Stimulated activated CD4-positive, alpha-beta T cell treated with anti-CD3 and anti-CD28 coated beads, Interleukin-15, amount 100 ng/mL, for 48 hours (primary cell): ENCODE measurements around the gene FBXO39.
"Not testable (repeated sequence)": the region's sequence is repeated elsewhere in the genome, so short reads cannot be mapped to it uniquely, and the experiment has no call there.

Experiments
- DNase-seq, 2 donors: peaks; one replicate each; pipeline ENCODE4 v3.0.0-alpha.2; 2020; ENCODE audit warnings: low read depth in 2 of 2

FBXO39 gene

DNA sequence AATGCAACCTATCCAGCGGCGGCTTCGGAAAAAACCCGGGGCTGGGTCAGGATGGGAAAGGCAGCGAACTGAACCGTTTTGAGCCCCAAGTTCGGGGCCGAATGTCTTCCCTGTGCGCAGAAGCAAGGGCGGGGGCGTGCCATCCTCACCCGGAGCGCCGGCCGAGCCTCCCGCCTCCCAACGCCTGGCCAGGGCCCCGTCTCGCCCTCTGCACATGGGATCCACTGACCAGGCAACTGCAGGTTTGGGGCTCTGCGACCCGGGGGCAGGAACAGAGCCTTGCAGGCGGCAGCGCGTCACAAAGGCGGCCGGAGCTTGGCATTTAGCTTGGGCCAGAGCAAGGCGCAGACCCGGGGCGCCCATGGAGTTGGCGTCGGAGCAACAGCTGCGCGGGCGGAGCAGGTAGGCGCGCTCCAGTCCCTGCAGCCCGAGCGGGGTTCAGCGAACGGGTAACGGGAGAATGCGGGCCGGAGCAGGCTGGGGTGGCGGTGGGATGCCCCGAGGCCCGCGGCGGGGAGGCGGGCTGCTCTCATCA is at the start of gene FBXO39:
Gene FBXO39 (plus strand): TSS at position 345 of the 535 bp plus-strand sequence. CDS start 3,654 bp downstream, outside the sequence.
- DNase-seq: no peak

DNA sequence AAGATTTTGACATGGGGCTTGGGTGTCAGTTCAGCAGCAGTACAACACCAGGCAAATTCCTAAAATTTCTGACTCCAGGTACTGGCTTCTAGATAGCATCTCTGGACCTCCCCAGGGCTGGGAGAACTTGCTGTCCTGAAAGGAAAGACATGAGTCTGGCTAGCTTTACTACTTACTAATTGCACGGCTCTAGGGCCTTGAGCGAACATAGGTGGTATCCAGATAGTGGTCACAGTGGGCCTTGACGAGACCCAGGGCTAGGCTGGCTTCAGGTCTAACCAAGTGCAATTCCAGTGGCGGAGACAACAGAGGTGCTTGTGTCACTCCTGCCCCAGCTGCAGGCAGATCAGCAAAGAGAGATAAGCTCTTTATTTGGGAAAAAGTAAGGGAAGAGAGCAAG is 46.5 kb upstream of the FBXO39 start:
- DNase-seq: no peak

DNA sequence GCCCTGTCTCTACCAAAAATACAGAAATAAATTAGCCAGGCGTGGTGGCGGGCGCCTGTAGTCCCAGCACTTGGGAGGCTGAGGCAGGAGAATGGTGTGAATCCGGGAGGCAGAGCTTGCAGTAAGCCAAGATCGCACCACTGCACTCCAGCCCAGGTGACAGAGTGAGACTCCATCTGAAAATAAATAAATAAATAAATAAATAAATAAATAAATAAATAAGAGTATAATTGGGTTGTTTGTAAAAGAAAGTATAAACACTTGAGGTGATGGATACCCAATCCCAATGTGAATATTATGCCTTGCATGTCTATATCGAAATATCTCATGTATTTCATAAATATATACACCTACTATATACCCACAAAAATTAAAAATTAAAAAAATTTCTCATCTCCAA is 29.4 kb upstream of the FBXO39 start:
- DNase-seq: not testable (repeated sequence)

DNA sequence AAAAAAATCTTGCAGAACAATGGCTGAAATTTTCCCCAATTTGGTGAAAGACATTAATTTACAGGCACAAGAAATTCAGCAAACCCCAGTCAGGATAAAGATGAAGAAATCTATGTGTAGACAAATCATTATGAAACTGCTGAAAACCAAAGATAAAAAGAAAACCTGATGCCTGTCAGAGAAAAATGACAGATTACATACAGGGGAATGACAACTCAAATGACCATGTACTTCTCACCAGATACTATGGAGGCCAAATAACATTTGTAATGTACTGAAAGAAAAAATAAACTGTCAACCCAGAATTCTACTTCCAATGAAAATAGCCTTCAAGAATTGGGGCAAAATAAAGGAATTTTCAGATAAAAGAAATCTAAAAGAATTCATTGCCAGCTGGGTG is 27.4 kb upstream of the FBXO39 start:
- DNase-seq: no peak

DNA sequence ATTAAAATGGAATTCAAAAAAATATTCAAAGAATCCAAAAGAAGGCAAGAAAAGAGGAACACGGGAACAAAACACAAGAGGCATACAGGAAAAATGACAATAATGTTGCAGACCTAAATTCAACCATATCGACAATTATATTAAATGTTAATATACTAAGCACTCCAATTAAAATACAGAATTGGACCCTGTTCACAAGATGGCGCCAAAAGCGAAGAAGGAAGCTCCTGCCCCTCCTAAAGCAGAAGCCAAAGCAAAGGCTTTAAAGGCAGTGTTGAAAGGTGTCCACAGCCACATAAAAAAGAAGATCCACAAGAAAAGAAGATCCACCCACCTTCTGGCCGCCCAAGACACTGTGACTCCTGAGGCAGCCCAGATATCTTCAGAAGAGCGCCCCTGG is 26.5 kb upstream of the FBXO39 start:
- no peak for DNase-seq

DNA sequence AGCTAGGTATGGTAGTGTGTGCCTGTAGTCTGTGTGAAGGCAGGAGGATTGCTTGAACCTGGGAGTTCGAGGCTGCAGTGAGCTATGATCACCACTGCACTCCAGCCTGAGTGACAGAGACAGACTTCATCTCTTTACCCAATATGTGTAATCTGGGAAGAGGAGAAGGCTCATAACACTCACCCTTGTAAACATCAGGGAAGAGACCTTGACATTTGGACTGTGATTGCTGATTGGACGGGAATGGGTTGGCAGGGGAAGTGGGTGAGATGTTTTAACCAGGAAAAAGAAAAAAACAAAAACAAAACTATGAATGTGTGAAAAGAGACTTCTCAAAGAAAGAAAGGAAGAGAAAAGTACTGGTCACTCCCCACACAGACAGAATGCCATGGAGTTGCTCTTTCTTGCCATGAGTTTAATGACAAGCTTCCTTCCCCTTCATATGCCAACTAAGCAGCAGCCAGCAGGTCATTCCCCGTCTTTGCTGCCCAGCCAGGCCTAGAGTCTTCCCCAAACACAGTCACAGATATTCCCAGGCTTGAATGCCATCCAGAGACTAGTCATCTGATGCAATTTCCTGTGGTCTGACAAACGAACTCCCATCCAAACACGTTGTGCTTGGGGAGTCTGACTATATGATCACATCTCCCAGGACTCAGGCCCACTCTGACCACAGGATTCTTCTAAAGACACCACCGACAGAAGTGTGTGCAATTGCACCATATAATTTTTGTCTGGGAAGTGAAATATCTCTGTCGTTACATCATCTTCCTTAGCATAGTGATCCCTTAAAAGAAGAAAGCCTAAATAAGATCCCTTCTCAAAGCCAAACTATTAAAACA is 23.7 kb upstream of the FBXO39 start:
- no peak for DNase-seq

DNA sequence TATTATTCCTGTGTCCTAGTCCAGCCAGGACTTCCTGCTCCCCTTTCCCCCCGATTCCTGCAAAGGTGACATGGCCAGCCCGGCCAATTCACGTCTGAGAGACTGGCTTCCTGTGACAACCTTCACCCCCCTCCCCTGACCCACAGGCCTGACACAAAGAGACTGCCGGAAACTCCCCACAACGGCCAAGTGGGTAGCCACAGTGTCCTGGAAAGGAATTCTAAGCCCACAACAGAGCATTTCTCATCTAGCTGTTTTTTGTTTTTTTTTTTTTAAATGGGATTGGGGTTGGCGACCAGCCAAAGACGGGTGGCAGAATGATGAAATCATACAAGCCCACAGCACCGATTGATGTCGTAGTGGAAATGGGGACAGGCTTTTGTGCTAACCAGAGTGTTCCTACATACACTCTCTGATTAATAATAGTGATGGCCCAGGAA is 23.0 kb upstream of the FBXO39 start:
- no peak for DNase-seq

DNA sequence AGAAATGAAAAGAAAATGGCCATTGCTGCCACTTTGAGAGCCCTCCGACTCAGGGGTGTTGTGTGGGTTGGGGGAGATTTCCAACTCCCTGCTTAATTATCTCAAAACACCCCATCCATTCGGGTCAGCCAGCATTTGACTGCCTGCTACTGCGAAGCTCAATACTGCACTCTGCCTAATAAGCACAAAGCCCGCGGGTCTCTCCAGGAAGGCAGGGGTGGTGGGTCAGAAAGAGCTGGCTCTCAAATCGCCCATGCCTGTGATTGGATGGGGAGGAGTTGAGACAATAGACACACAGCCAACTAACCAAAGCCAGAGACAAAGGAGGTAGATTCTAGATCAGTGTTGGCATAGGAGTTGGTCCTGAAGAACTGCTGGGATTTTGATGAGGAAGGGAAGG is 22.5 kb upstream of the FBXO39 start:
- DNase-seq: no peak

DNA sequence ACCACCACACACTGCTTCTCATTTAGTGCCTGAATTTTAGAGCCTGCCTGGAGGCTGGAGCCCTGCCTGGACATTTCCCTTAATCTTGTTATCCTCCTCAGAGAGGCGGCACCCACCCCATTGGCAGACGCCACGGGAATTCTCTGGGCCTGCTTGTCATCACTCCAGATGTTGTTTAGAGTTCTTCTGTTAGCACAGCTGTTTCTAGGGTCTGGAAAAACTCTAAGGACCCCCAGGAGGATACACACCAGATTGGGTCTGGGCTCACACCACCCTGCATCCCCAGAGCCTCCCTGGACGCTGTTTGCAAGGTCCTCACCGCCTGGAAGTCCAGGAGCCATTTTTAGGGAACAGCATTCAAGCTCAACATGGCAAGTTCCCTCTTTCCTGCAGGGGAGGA is 20.7 kb upstream of the FBXO39 start:
- DNase-seq: no peak

DNA sequence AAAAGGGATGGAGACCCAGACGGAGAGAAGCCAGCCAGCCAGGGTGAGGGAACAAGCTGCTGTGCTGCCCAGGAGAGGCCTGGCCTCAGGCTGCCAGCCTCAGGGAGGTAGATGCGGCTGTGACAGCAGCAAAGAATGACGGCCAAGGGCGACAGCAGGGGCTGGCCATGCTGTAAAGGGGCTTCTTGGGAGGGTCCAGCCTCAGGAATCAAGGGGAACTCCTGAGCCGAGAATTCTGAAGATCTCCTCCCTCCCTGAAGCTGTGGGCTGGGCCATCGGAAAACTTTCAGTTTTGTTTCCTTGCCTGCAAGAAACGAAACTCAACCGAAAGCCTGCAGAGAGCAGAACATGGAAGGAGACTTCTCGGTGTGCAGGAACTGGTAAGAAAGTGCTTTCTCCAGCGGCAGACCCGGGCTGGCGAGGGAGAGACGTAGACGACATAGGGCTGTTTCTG is 20.3 kb upstream of the FBXO39 start, which contains the start of gene XAF1:
Gene XAF1 (plus strand): TSS at position 316 of the 454 bp plus-strand sequence. CDS start 33 bp downstream, at position 349.
- DNase-seq: no peak

DNA sequence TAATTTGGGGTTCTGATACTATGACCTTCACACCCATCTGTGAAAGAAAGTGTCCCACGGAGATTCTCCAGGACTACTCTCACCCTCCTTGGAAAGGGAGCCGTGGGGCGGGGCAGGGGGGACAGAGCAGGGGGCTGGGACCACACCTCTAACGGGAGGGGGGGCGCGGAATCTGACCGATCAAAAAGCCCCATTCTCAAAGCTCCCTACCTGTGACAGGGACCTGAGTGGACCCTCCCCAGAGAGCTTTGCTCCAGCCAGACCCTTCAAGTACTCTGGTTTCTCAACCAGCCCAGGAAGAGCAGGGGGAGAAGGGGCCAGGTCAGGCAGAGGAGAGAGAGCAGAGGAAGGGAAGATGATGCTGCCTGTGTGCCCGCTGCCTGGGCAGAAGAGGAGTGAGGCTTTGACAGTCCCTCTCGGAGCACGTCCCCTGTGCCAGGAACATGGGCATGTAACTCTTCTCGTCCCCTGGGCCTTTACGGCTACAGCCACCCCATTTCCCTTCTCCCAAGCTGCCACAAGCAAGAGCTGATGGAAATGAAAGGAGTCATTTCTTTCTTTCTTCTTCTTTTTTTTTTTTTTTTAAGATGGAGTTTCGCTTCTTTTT is 19.5 kb upstream of the FBXO39 start:
- DNase-seq: no peak

DNA sequence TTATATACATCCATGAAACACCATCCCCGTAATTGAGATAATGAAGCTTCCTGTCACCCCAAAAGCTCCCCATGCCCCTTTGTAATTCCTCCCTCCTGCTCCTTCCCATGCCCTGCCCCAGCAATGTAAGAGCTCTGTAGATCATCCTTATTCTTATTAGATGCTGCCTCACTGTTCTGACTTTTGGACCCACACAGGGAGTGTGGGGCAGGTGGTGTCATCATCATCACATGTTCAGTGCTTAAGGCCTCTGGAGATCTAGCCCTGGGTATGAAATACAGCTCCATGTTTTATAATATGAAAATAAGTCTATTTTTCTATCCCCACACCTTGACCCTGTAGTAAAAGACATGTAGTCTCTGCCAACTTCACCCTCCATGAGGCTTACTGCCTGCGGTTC is 18.3 kb upstream of the FBXO39 start:
- no peak for DNase-seq

DNA sequence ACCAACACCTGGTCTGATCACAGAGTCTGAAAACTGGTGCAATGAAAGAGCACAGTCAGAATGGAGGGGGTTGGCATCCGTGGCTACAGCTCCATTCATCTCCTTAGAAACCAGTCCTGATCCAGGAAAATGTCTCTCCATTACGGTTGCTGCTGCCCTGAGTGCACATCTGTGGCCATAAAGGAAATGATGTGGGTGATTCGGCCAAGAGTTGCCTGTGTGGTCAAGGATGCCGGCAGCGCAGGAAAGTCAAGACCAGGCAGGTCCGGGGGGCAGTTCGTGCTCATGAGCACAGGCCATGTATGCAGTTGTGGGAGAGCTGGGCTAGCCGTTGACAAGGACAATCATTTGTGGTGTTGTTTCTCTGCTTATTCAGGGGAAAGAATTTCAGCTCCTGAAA is 14.2 kb upstream of the FBXO39 start:
- DNase-seq: no peak

DNA sequence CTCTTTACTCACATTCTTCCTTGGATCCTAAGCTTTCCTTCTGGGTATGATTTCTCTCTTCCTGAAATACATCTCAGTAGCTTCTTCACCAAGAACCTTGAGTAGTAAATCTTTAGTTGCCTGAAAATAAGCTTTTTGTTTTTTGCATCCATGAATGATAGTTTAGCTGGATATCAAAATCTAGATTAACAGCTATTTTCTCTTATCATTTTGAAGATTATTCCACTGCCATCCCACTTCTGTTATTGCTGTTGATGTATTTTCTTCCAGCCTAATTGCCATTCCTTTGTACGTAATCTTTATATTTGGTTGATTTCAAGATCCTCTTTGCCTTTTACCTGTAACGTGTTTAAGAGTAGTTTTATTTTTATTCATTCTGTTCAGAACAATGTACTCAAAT is 7.6 kb upstream of the FBXO39 start:
- DNase-seq: no peak

DNA sequence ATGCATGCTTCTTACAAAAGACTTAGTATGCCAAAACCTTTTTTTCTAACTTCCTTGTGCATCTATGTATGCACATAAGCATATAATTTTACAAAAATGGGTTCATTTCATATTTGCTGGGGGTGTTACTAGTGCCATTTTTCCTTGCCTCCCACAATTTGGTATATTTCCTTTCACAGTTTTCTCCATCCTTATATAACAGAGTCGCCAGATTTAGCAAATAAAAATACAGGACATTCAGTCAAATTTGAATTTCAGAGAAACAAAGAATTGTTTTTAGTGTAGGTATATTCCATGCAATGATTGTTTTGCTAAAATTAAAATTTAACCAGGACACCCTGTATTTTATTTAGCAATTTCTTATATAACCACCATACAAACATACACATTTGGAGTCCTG is 4.0 kb upstream of the FBXO39 start:
- no peak for DNase-seq

DNA sequence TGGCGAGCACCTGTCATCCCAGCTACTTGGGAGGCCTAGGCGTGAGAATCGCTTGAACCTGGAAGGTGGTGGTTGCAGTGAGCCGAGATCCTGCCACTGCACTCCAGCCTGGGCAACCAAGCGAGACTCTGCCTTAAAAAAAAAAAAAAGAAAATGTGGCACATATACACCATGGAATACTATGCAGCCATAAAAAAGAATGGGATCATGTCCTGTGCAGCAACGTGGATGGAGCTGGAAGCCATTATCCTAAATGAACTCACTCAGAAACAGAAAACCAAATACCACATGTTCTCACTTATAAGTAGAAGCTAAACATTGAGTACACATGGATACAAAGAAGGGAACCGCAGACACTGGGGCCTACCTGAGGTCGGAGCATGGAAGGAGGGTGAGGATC is 1.1 kb upstream of the FBXO39 start:
- not testable (repeated sequence) for DNase-seq

DNA sequence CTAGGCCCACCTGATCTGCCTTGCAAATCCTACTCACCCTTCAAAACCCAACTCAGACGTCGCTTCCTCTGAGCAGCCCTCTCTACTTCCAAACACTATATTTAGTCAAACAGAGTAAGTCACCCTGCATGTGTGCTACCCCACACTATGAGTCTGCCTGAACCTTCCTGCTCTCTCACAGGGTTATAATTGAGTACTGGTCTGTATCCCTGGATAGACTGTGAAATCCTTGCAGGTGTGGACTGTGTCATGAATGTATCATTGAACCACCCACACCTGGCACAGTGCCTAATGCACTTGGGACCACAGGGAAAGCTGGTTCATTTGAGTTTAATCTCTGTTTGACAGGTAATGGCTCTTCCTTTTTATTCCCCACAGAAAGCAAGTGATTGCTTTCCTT is 3.4 kb downstream of the FBXO39 start:
- no peak for DNase-seq

DNA sequence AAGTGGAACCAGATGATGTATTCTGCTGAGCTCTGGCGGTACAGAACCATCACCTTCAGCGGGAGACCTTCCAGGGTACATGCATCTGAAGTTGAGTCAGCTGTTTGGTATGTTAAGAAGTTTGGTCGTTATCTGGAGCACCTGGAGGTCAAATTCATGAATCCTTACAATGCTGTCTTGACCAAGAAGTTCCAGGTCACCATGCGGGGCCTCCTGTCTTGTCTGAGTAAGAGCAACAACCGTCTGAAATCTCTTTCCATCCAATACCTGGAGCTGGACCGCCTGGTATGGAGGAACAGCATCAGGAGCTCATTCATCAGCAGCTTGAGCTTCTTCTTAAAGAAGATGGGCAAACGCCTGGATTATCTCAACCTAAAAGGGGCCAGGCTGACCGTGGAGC is 4.0 kb downstream of the FBXO39 start:
- DNase-seq: no peak

DNA sequence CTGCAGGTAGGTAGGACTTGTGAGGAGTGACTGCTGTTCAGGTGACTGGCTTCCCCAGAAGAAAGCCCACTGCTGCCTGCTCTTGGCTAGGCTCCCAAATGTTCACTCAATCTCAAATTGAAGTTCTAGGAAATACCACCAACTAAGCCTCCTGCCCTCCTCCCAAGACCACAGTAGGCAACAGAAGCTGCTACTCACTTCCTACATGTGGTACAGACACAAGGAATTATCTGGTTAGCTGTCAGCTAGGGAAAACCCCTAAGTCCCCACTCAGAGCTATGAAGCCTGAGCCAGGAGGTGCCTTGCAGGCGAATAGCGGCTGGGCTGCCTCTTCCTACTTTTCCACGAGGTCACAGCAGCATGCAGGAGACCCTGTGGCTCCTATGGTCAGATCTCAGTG is 4.9 kb downstream of the FBXO39 start:
- DNase-seq: no peak

DNA sequence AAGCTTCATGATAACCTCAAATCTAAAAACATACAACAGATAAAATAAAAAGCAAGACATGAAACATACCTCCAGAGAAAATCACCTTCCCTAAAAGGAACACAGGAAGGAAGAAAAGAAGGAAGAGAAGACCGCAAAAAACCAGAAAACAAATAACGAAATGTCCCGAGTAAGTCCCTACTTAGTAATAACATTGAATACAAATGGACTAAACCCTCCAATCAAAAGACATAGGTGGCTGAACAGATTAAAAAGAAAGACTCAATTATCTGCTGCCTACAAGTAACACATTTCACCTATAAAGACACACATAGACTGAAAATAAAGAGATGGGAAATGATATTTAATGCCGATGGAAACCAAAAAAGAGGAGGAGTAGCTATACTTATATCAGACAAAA is 6.2 kb downstream of the FBXO39 start:
- DNase-seq: no peak

DNA sequence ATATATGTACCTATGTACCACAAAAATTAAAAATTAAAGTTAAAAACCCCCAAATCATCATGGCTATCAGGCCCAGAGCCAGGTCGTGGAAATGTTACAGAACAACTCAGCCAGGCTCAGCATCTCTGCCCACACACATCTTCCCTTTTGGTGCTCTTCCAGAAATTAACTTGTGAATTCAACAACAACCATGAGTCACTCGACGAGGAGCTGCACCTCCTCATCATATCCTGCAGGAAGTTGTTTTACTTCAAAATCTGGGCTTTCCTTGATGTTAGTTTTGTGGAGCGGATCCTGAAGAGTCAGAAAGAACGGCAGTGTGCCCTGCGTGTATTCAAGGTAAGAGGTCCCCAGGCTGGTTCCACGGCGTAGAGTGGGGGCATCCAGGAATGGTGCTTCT is 10.6 kb downstream of the FBXO39 start:
- no peak for DNase-seq

DNA sequence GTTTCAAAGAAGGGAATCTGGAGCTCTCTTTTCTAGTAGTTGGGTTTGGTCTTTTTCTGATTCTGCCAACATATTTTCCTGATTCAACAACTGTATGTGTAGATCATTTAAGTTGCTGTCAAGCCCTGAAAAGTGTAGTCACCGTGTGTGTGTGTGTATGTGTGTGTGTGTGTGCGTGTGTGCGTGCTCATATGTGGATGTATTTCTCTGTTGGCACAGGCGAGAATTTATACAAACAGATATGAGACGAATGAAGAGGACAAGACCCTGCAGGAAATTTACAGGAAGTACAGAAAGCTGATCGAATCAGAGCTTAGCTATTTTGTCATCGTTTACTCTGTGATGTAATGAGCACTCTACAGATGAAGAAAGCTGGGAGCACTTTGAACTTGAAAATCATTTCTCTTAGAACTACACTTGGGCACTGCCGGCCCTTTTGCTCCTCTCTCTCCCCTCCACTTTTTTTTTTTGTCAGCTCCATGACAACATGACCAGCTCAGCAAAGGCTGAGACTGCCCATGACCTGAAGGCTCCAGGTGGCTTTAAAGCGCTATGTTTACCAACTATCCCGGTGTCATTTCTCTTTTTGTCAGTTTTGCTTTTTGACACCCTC is 11.2 kb downstream of the FBXO39 start:
- DNase-seq: no peak

DNA sequence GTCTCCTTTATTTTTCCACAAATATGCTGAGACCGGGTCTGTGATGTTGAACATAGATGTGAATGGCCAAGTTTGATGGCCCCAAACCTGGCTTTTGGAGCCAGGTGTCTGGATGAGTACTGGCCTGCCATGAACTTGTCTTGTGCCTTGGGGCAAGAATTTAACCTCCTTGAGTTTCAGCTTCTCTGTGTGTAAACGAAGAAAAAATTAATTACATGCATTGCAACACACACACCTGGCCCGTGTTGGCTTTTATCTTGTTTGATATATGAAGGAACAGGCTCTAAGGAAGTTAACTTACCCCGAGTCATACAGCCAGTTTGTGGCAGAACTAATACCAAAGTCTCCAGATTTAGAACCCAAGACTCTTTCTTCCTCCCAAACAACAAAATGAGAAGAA is 13.1 kb downstream of the FBXO39 start:
- no peak for DNase-seq
